Testis (tissue), 3 donors: ENCODE measurements around the gene TGFA. TPM values are rescaled to one million over a fixed set of nuclear protein-coding genes. Genes with fewer than 3 reads are reported as not detected.

Source experiments
- DNase-seq: peaks from one replicate; pipeline ENCODE4 v3.0.0-alpha.2; 2019
- H3K27ac ChIP-seq, 2 donors: fragments of 200-600 bp; sonication (generic); one replicate each; pipeline ENCODE4 v1.5.1; 2019
- H3K27me3 ChIP-seq: fragments of 200-600 bp; sonication (generic); one replicate; pipeline ENCODE4 v1.5.1; 2019
- H3K36me3 ChIP-seq: fragments of 200-600 bp; sonication (generic); one replicate; pipeline ENCODE4 v1.5.1; 2017; ENCODE audit warnings: low read depth; ENCODE audit errors: missing control alignments
- H3K4me1 ChIP-seq: fragments of 200-600 bp; sonication (generic); one replicate; pipeline ENCODE4 v1.5.1; 2019
- H3K4me3 ChIP-seq, 2 donors: fragments of 200-600 bp; sonication (generic); one replicate each; pipeline ENCODE4 v1.5.1; 2017 to 2019
- H3K9me3 ChIP-seq: fragments of 200-600 bp; sonication (generic); one replicate; pipeline ENCODE4 v1.5.1; 2017
- CTCF ChIP-seq, 3 experiments: fragments of 450-650 bp in 2 of 3; fragments of 200-600 bp in 1 of 3; sonication (generic) in 1 of 3; IDR thresholded peaks; one replicate each; pipeline ENCODE4 v1.5.1; 2016 to 2019; ENCODE audit warnings: antibody characterized with exemption in 3 of 3, mild to moderate bottlenecking in 2 of 3, moderate library complexity in 1 of 3
- POLR2A ChIP-seq: fragments of 450-650 bp; IDR thresholded peaks from one replicate; pipeline ENCODE4 v1.6.1; 2017; ENCODE audit warnings: antibody characterized with exemption, mild to moderate bottlenecking, moderate library complexity
- WGBS, 2 donors: methylation state at CpG; one replicate each; pipeline ENCODE4 v1.1.5; 2018; 5-methylcytosine and 5-hydroxymethylcytosine counted together
- intact Hi-C: fragments of 100-400 bp; cut with DNase I; formaldehyde crosslinking; loops from one replicate; pipeline ENCODE4 v1.15.1; 2023; ENCODE audit warnings: low total_unique reads
- polyA plus RNA-seq: library from polyadenylated mRNA; stranded (reverse); fragments of 350-450 nt; fragmentation: Illumina TruSeq; extraction: RNeasy Lipid Tissue Mini Kit (QIAGEN cat#74804); gene quantifications from one replicate; pipeline ENCODE4 v1.2.3, GENCODE V29; 2014; ENCODE audit warnings: low read depth, low replicate concordance; ENCODE audit not compliant: insufficient read depth
- total RNA-seq, 2 donors: library from RNA; depleted of rRNA; stranded (reverse); fragments of >200 nt; gene quantifications; one replicate each; pipeline ENCODE4 v1.2.3, GENCODE V29; 2016

TGFA gene
- total and polyA plus RNA-seq, 3 donors from 2014 or later: 0.62 to 5.1 (median 1.3) TPM

- Histone ChIP-seq H3K36me3 (no peaks in the 10 kb centered on the region), H3K9me3 (no peaks in the 10 kb centered on the region), H3K27me3 (no peaks in the 10 kb centered on the region), H3K27ac (no peak overlapping the region), H3K4me3 (no peak overlapping the region), H3K4me1 (no peaks in the 10 kb centered on the region)
- DNase-seq: no peak
- intact Hi-C loops: no loop called here
- 91 to 92% methylated on average over 6 to 7 of the region's 7 CpGs for WGBS, 2 donors
- TF ChIP-seq CTCF (IDR thresholded peaks at IDR 0.05): no peak
- no peak for TF ChIP-seq POLR2A
Observed at GRCh38 chr2:70471129-70471528, 82.5 kb downstream of the TGFA start.

GRCh38 chr2:70469961-70470360, 83.7 kb downstream of the TGFA start:
- intact Hi-C loops: no loop called here
- DNase-seq: no peak
- H3K36me3 ChIP-seq: no peaks in the 10 kb centered on the region
- no peaks in the 10 kb centered on the region for H3K9me3 ChIP-seq
- H3K27ac ChIP-seq: no peak overlapping the region
- TF ChIP-seq CTCF (IDR thresholded peaks at IDR 0.05) (no peak), POLR2A (no peak)
- WGBS, 2 donors: 44% methylated on average over 7 of the region's 7 CpGs
- no peaks in the 10 kb centered on the region for H3K4me1 ChIP-seq
- H3K4me3 ChIP-seq: no peak overlapping the region
- no peaks in the 10 kb centered on the region for H3K27me3 ChIP-seq

- 81 to 87% methylated on average over 7 of the region's 7 CpGs for WGBS, 2 donors
- no peak overlapping the region for H3K27ac ChIP-seq
- DNase-seq: no peak
- no peak overlapping the region for H3K4me3 ChIP-seq
- H3K9me3 ChIP-seq: no peaks in the 10 kb centered on the region
- no peaks in the 10 kb centered on the region for H3K36me3 ChIP-seq
- H3K4me1 ChIP-seq: no peaks in the 10 kb centered on the region
- no peak for TF ChIP-seq CTCF (IDR thresholded peaks at IDR 0.05)
- TF ChIP-seq POLR2A: no peak
- intact Hi-C loops: no loop called here
- H3K27me3 ChIP-seq: no peaks in the 10 kb centered on the region
Observed at GRCh38 chr2:70469435-70469834, 84.2 kb downstream of the TGFA start.

GRCh38 chr2:70468878-70469277, 84.7 kb downstream of the TGFA start:
- H3K9me3 ChIP-seq: no peaks in the 10 kb centered on the region
- no peak overlapping the region for H3K27ac ChIP-seq
- H3K4me3 ChIP-seq: no peak overlapping the region
- intact Hi-C loops: no loop called here
- H3K36me3 ChIP-seq: no peaks in the 10 kb centered on the region
- 47 to 64% methylated on average over 1 of the region's 1 CpG for WGBS, 2 donors
- TF ChIP-seq CTCF (IDR thresholded peaks at IDR 0.05): no peak
- TF ChIP-seq POLR2A: no peak
- H3K27me3 ChIP-seq: no peaks in the 10 kb centered on the region
- no peak for DNase-seq
- no peaks in the 10 kb centered on the region for H3K4me1 ChIP-seq
